ENCODE results near the gene PHLPP1.

PHLPP1 gene

GRCh38 chr18:62979900-62980299, 264.6 kb downstream of the PHLPP1 start:
- TF ChIP-seq CTCF (IDR thresholded peaks at IDR 0.05; ENCODE audit: low read depth, low read length): no peak
- no peak overlapping the region for H3K4me3 ChIP-seq (ENCODE audit: low read depth, low read length)

GRCh38 chr18:62981566-62981965, 266.2 kb downstream of the PHLPP1 start:
- no peak for TF ChIP-seq CTCF (IDR thresholded peaks at IDR 0.05; ENCODE audit: low read depth, low read length)
- no peak overlapping the region for H3K4me3 ChIP-seq (ENCODE audit: low read depth, low read length)

- peak; percentile 58 for TF ChIP-seq CTCF (IDR thresholded peaks at IDR 0.05; ENCODE audit: low read depth, low read length)
- no peak overlapping the region for H3K4me3 ChIP-seq (ENCODE audit: low read depth, low read length)
Measured at GRCh38 chr18:62982600-62983251, 267.4 kb downstream of the PHLPP1 start.

- H3K4me3 ChIP-seq (ENCODE audit: low read depth, low read length): no peak overlapping the region
- no peak for TF ChIP-seq CTCF (IDR thresholded peaks at IDR 0.05; ENCODE audit: low read depth, low read length)
Measured at GRCh38 chr18:62984656-62985315, 269.4 kb downstream of the PHLPP1 start.

GRCh38 chr18:62986490-62986889, 271.1 kb downstream of the PHLPP1 start:
- TF ChIP-seq CTCF (IDR thresholded peaks at IDR 0.05; ENCODE audit: low read depth, low read length): no peak
- no peak overlapping the region for H3K4me3 ChIP-seq (ENCODE audit: low read depth, low read length)

GRCh38 chr18:62987055-62987830, 271.9 kb downstream of the PHLPP1 start:
- H3K4me3 ChIP-seq (ENCODE audit: low read depth, low read length): no peak overlapping the region
- no peak for TF ChIP-seq CTCF (IDR thresholded peaks at IDR 0.05; ENCODE audit: low read depth, low read length)

GRCh38 chr18:62987859-62988258, 272.5 kb downstream of the PHLPP1 start:
- no peak overlapping the region for H3K4me3 ChIP-seq (ENCODE audit: low read depth, low read length)
- TF ChIP-seq CTCF (IDR thresholded peaks at IDR 0.05; ENCODE audit: low read depth, low read length): no peak

Data from WI38 (cell line).